Measurements from ENCODE around the gene PRKCQ. TPM values are rescaled to one million over a fixed set of nuclear protein-coding genes. Genes with fewer than 3 reads are reported as not detected.

The PRKCQ gene
- total and polyA plus RNA-seq, 2 of the 4 experiments (the other 2 are of a cell fraction): under 0.01 to 0.03 TPM

GRCh38 chr10:6591668-6592067 is 11.6 kb upstream of the PRKCQ start:
- H3K4ac ChIP-seq (ENCODE audit: low read depth, low read length): no peak overlapping the region
- H3K36me3 ChIP-seq (ENCODE audit: control insufficient read depth, insufficient read depth, low read length): no peaks in the 10 kb centered on the region
- no peak overlapping the region for H2BK15ac ChIP-seq (ENCODE audit: low read depth, low read length)
- no peaks in the 10 kb centered on the region for H3K4me1 ChIP-seq (ENCODE audit: control insufficient read depth, insufficient read depth, low read length)
- H3K4me2 ChIP-seq (ENCODE audit: low read depth, low read length): no peak overlapping the region
- no peak overlapping the region for H2BK5ac ChIP-seq (ENCODE audit: low read depth, low read length, poor library complexity, severe bottlenecking)
- no peak overlapping the region for H3K56ac ChIP-seq (ENCODE audit: extremely low read depth, insufficient read depth, low read length)
- dilution Hi-C loops (cut with HindIII; ENCODE audit: low sequenced_read_pairs, unreplicated experiment) (no loop called here), in situ Hi-C loops (cut with MboI; ENCODE audit: low sequenced_read_pairs) (no loop called here), intact Hi-C loops (cut with micrococcal nuclease) (no loop called here)
- no TSS peak for BruUV-seq (replicated peaks)
- H3K9ac ChIP-seq (ENCODE audit: low read depth, low read length): no peak overlapping the region
- DNase-seq (no peak), ATAC-seq (ENCODE audit: low read depth) (no peak)
- TF ChIP-seq SMC3 (IDR thresholded peaks at IDR 0.05; ENCODE audit: low read depth, low read length) (no peak), CEBPB (IDR thresholded peaks at IDR 0.05; ENCODE audit: low read depth, low read length) (no peak), RAD21 (IDR thresholded peaks at IDR 0.05; ENCODE audit: low read length) (no peak), FOS (IDR thresholded peaks at IDR 0.05; ENCODE audit: low read depth, low read length) (no peak), RFX5 (IDR thresholded peaks at IDR 0.05; ENCODE audit: low read depth, low read length) (no peak), CTCF (conservative IDR thresholded peaks at IDR 0.05; ENCODE audit: low read depth, low read length) (no peak), MAFK (IDR thresholded peaks at IDR 0.05; ENCODE audit: low read depth, low read length) (no peak), POLR2A (IDR thresholded peaks at IDR 0.05; ENCODE audit: low read depth, low read length) (no peak), BHLHE40 (IDR thresholded peaks at IDR 0.05; ENCODE audit: low read depth, low read length) (no peak), NFE2L2 (IDR thresholded peaks at IDR 0.05; ENCODE audit: low read depth, low read length) (no peak), MXI1 (IDR thresholded peaks at IDR 0.05; ENCODE audit: borderline replicate concordance, low read depth, low read length) (no peak), ELK1 (IDR thresholded peaks at IDR 0.05; ENCODE audit: borderline replicate concordance, low read depth, low read length) (no peak), RCOR1 (IDR thresholded peaks at IDR 0.05; ENCODE audit: insufficient replicate concordance, low read length) (no peak), USF2 (IDR thresholded peaks at IDR 0.05; ENCODE audit: low read depth, low read length) (no peak), CHD1 (IDR thresholded peaks at IDR 0.05; ENCODE audit: low read depth, low read length) (no peak), MAZ (IDR thresholded peaks at IDR 0.05; ENCODE audit: borderline replicate concordance, low read depth, low read length) (no peak)
- H4K8ac ChIP-seq (ENCODE audit: low read depth in 2 of 2, low read length in 2 of 2): no peak overlapping the region
- H3K14ac ChIP-seq (replicated peaks; ENCODE audit: low read depth, low read length): no peak overlapping the region
- H2AK9ac ChIP-seq (replicated peaks; ENCODE audit: low read depth, low read length, poor library complexity): no peak overlapping the region
- H3K4me3 ChIP-seq (ENCODE audit: insufficient read depth, low read depth, low read length): no peak overlapping the region
- no peak overlapping the region for H3K18ac ChIP-seq (ENCODE audit: low read depth, low read length)
- H2BK20ac ChIP-seq (ENCODE audit: low read depth, low read length): no peak overlapping the region
- H3K79me1 ChIP-seq (ENCODE audit: low read depth in 1 of 2, low read length in 2 of 2): no peaks in the 10 kb centered on the region
- H4K5ac ChIP-seq (ENCODE audit: low read depth, low read length): no peak overlapping the region
- no peak overlapping the region for H2AFZ ChIP-seq (replicated peaks; ENCODE audit: low read length, poor library complexity)
- H4K20me1 ChIP-seq (ENCODE audit: insufficient read depth, low read length): no peaks in the 10 kb centered on the region
- ChIA-PET CTCF (no interaction called here), POLR2A (ENCODE audit: unreplicated experiment) (no interaction called here)
- H3K9me1 ChIP-seq (ENCODE audit: insufficient read depth, low read length): no peaks in the 10 kb centered on the region
- H3K9me3 ChIP-seq (ENCODE audit: control insufficient read depth, insufficient read depth, low read length): no peaks in the 10 kb centered on the region
- H2AK5ac ChIP-seq (ENCODE audit: low read depth, low read length): no peak overlapping the region
- no peak overlapping the region for H4K91ac ChIP-seq (ENCODE audit: insufficient read depth, low read depth, low read length)
- no CpG with 5 or more reads among the region's 2 CpGs for WGBS, 2 experiments (ENCODE audit: extremely low coverage in 2 of 2, insufficient read length in 1 of 2)
- H3K27me3 ChIP-seq (ENCODE audit: control insufficient read depth, insufficient read depth, low read length): no peaks in the 10 kb centered on the region; the same call in 1 of the 2 replicates
- no peak overlapping the region for H2BK120ac ChIP-seq (ENCODE audit: low read depth, low read length)
- H3K23ac ChIP-seq (ENCODE audit: low read depth, low read length): no peak overlapping the region
- H3K27ac ChIP-seq (ENCODE audit: insufficient read depth, low read length): no peak overlapping the region
